ENCODE measurements around the gene AMIGO3.
"Not testable (repeated sequence)": the region's sequence is repeated elsewhere in the genome, so short reads cannot be mapped to it uniquely, and the experiment has no call there.

DNA sequence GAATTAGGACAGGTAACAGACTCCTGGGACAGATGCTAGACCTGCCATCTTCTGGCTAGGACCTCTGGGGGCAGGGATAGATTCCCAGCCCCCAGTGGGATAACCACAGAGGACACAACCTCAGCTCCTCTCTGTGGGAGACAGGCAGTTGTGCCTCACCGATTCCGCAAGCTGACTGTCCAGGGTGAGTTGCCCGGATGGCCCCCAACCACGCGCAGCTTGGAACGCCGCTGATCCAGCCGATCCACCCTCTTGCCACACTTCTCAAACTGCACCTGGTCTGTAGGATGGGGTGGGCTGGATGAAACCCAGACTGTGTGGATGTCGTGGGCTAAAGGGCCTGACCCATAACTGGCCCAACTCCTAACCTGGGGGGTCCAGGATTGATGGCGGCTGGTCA, 34.4 kb downstream of the AMIGO3 start:
- TF ChIP-seq, protein P1, sequence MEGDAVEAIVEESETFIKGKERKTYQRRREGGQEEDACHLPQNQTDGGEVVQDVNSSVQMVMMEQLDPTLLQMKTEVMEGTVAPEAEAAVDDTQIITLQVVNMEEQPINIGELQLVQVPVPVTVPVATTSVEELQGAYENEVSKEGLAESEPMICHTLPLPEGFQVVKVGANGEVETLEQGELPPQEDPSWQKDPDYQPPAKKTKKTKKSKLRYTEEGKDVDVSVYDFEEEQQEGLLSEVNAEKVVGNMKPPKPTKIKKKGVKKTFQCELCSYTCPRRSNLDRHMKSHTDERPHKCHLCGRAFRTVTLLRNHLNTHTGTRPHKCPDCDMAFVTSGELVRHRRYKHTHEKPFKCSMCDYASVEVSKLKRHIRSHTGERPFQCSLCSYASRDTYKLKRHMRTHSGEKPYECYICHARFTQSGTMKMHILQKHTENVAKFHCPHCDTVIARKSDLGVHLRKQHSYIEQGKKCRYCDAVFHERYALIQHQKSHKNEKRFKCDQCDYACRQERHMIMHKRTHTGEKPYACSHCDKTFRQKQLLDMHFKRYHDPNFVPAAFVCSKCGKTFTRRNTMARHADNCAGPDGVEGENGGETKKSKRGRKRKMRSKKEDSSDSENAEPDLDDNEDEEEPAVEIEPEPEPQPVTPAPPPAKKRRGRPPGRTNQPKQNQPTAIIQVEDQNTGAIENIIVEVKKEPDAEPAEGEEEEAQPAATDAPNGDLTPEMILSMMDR (IDR thresholded peaks at IDR 0.05): not testable (repeated sequence)
- TF ChIP-seq POLR2A, POLR2AphosphoS5 (IDR thresholded peaks at IDR 0.05): not testable (repeated sequence)
